ENCODE measurements around the gene NSD1. TPM values are rescaled to one million over a fixed set of nuclear protein-coding genes. Genes with fewer than 3 reads are reported as not detected.

NSD1 gene
- total RNA-seq, 1 donor from 2014 or later, result 103 TPM

DNA sequence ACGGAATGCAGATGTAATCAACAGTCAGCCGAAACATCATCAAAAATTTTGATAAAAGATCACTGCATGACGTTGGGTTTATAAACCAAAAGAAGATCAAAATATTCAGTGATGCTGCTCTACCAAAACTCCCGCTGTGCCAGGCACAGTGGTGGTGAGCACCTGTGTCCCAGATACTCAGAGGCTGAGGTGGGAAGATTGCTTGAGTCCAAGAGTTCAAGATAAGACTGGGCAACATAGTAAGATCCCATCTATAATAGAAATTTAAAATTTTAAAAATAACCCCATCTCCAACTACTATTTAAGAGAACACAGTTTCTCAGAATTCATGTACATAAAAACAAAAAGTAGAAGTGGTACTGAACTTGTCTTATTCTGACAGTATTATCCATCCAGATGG, 214.1 kb downstream of the NSD1 start:
- H3K27ac Mint-ChIP-seq, result no peak overlapping the region
- no peaks in the 10 kb centered on the region for H3K9me3 Mint-ChIP-seq

GRCh38 chr5:177349362-177349647, 215.7 kb downstream of the NSD1 start:
- Mint-ChIP-seq H3K27ac (peak overlapping the region; percentile 60), H3K4me1 (ENCODE audit: low read depth) (peaks cover 34% of the 10 kb centered on the region), H3K4me3 (ENCODE audit: low read depth) (peak overlapping the region; percentile 95), H3K27me3 (ENCODE audit: low read depth) (no peaks in the 10 kb centered on the region), H3K36me3 (ENCODE audit: low read depth) (peaks cover 42% of the 10 kb centered on the region), H3K9me3 (no peaks in the 10 kb centered on the region)
- DNase-seq (ENCODE audit: low spot score), result no peak
- intact Hi-C loops (cut with micrococcal nuclease), result no loop called here

More for the DNA sequence above, 214.1 kb downstream of the NSD1 start:
- no peak for DNase-seq (ENCODE audit: low spot score)
- Mint-ChIP-seq H3K36me3 (ENCODE audit: low read depth) (peaks cover 48% of the 10 kb centered on the region), H3K27me3 (ENCODE audit: low read depth) (no peaks in the 10 kb centered on the region), H3K4me3 (ENCODE audit: low read depth) (no peak overlapping the region), H3K4me1 (ENCODE audit: low read depth) (peaks cover 36% of the 10 kb centered on the region)
- intact Hi-C loops (cut with micrococcal nuclease), result no loop called here

GRCh38 chr5:177349762-177350161, 216.2 kb downstream of the NSD1 start:
- Mint-ChIP-seq H3K36me3 (ENCODE audit: low read depth) (peaks cover 42% of the 10 kb centered on the region), H3K4me1 (ENCODE audit: low read depth) (peaks cover 36% of the 10 kb centered on the region), H3K27ac (peak overlapping the region; percentile 50), H3K27me3 (ENCODE audit: low read depth) (no peaks in the 10 kb centered on the region), H3K9me3 (no peaks in the 10 kb centered on the region), H3K4me3 (ENCODE audit: low read depth) (peak overlapping the region; percentile 95)
- no peak for DNase-seq (ENCODE audit: low spot score)
- intact Hi-C loops (cut with micrococcal nuclease), result loop anchor here (2.0 kb wide), 1 partner anchor 37 kb away; no protein-coding TSS in a partner anchor

Other genes with a start within 250 kb of the NSD1 start
- 0.25 and 0.52 TPM in 2 replicates for gene HK3, start 234.4 kb upstream of the NSD1 start, total RNA-seq
- 62.6 and 63.3 TPM in 2 replicates for gene UIMC1, start 127.0 kb upstream of the NSD1 start, total RNA-seq
- 26.1 and 26.3 TPM in 2 replicates for gene ZNF346, start 111.1 kb upstream of the NSD1 start, total RNA-seq
- 1.1 and 1.2 TPM in 2 replicates for gene FGFR4, start 46.9 kb upstream of the NSD1 start, total RNA-seq
- gene RAB24, start 169.9 kb downstream of the NSD1 start, total RNA-seq, result 17.7 and 19.0 TPM in 2 replicates
- 223 and 229 TPM in 2 replicates for gene PRELID1, start 170.0 kb downstream of the NSD1 start, total RNA-seq
- gene MXD3, start 178.1 kb downstream of the NSD1 start, total RNA-seq, result 12.8 and 13.9 TPM in 2 replicates
- gene LMAN2, start 217.9 kb downstream of the NSD1 start, total RNA-seq, result 130 and 137 TPM in 2 replicates
- gene RGS14, start 224.2 kb downstream of the NSD1 start, total RNA-seq, result 36.2 and 40.5 TPM in 2 replicates

Data from activated T-helper 2 cell treated with anti-CD3 and anti-CD28 coated beads, Interferon-gamma antibody, Interleukin-2, Interleukin-4, amounts not matched to agents 10 μg/mL and 5 μg/mL and 100 μg/mL, durations not matched to agents 14 hours and 24 hours and 36 hours (primary cell).